CD4-positive, alpha-beta T cell (primary cell): ENCODE measurements around the gene KCNK1. TPM values are rescaled to one million over a fixed set of nuclear protein-coding genes. Genes with fewer than 3 reads are reported as not detected.

Experiments used
- ATAC-seq: fragments of 200-7000 bp; cut with Tn5 transposase; one replicate; pipeline ENCODE4 v1.10.0; 2022; ENCODE audit warnings: mild to moderate bottlenecking; ENCODE audit not compliant: poor library complexity
- CTCF ChIA-PET: fragments of 350-600 bp; sonication (Branson Sonifier 250); formaldehyde crosslinking; loops from one replicate; lab custom pipeline; 2021; ENCODE audit warnings: antibody characterized with exemption, inconsistent platforms; lab: Charles Lee
- POLR2A ChIA-PET: fragments of 350-600 bp; sonication (Branson Sonifier 250); formaldehyde crosslinking; loops from one replicate; lab custom pipeline; 2021; ENCODE audit warnings: antibody characterized with exemption, inconsistent platforms; lab: Charles Lee
- DNase-seq, 14 experiments: peaks; one replicate each; pipeline ENCODE4 v3.0.0-alpha.2; 2013 to 2020; ENCODE audit warnings: mixed read lengths in 2 of 14
- H3K27ac ChIP-seq, 2 donors: one replicate each; pipeline versions ENCODE4 v1.5.1 to v1.7.0; 2013; ENCODE audit warnings: low read length in 2 of 2, low read depth in 1 of 2, mild to moderate bottlenecking in 1 of 2
- H3K27me3 ChIP-seq, 2 experiments: 1 replicate in 1 of 2; 2 replicates in 1 of 2; pipeline versions ENCODE4 v1.6.1 to v1.7.0; 2013; ENCODE audit warnings: low read length in 2 of 2, control low read depth in 1 of 2, mild to moderate bottlenecking in 1 of 2, moderate library complexity in 1 of 2; ENCODE audit not compliant: insufficient read depth in 2 of 2, control insufficient read depth in 1 of 2
- H3K36me3 ChIP-seq: one replicate; pipeline ENCODE4 v1.6.1; 2013; ENCODE audit warnings: low read length, control low read depth; ENCODE audit not compliant: insufficient read depth
- H3K4me1 ChIP-seq: one replicate; pipeline ENCODE4 v1.6.1; 2013; ENCODE audit warnings: low read length, control low read depth; ENCODE audit not compliant: insufficient read depth
- H3K4me3 ChIP-seq: one replicate; pipeline ENCODE4 v1.5.1; 2013; ENCODE audit warnings: mild to moderate bottlenecking, low read length, moderate library complexity
- H3K9me3 ChIP-seq, 2 experiments: 1 replicate in 1 of 2; 2 replicates in 1 of 2; pipeline versions ENCODE4 v1.6.1 to v1.7.0; 2013; ENCODE audit warnings: low read length in 2 of 2, mild to moderate bottlenecking in 2 of 2, control low read depth in 1 of 2, moderate library complexity in 1 of 2; ENCODE audit not compliant: control insufficient read depth in 1 of 2, insufficient read depth in 1 of 2
- H3K27ac Mint-ChIP-seq: one replicate; pipeline ENCODE4 v1.8.0; 2020; ENCODE audit warnings: mixed read lengths
- H3K27me3 Mint-ChIP-seq: one replicate; pipeline ENCODE4 v1.8.0; 2021; ENCODE audit warnings: mixed read lengths
- H3K36me3 Mint-ChIP-seq: one replicate; pipeline ENCODE4 v1.8.0; 2021; ENCODE audit warnings: low read depth, mixed read lengths
- H3K4me1 Mint-ChIP-seq: one replicate; pipeline ENCODE4 v1.8.0; 2021; ENCODE audit warnings: low read depth, mixed read lengths
- H3K4me3 Mint-ChIP-seq: one replicate; pipeline ENCODE4 v1.8.0; 2020; ENCODE audit warnings: mild to moderate bottlenecking, mixed read lengths
- H3K9me3 Mint-ChIP-seq: one replicate; pipeline ENCODE4 v1.8.0; 2020; ENCODE audit warnings: mixed read lengths
- intact Hi-C, 2 experiments: fragments of 100-400 bp; cut with DNase I in 1 of 2; cut with micrococcal nuclease in 1 of 2; formaldehyde crosslinking; loops; one replicate each; pipeline versions ENCODE4 v1.15.1 to v1.9.0; 2023 to 2025; cut with DNase I, micrococcal nuclease
- total RNA-seq, 174 experiments: library from RNA in 2 of 174; stranded (reverse) in 2 of 174; gene quantifications; one replicate each; pipeline ENCODE4 v1.2.3 and lab custom pipeline; 2021 to 2026
- TF ChIP-seq, protein P1 (sequence below): fragments of 200-600 bp; IDR thresholded peaks from one replicate; pipeline ENCODE4 v1.8.0; 2022; ENCODE audit warnings: antibody characterized with exemption, mild to moderate bottlenecking

Gene KCNK1
- total RNA-seq, 2 experiments from 2014 or later: not detected

- TF ChIP-seq, protein P1, sequence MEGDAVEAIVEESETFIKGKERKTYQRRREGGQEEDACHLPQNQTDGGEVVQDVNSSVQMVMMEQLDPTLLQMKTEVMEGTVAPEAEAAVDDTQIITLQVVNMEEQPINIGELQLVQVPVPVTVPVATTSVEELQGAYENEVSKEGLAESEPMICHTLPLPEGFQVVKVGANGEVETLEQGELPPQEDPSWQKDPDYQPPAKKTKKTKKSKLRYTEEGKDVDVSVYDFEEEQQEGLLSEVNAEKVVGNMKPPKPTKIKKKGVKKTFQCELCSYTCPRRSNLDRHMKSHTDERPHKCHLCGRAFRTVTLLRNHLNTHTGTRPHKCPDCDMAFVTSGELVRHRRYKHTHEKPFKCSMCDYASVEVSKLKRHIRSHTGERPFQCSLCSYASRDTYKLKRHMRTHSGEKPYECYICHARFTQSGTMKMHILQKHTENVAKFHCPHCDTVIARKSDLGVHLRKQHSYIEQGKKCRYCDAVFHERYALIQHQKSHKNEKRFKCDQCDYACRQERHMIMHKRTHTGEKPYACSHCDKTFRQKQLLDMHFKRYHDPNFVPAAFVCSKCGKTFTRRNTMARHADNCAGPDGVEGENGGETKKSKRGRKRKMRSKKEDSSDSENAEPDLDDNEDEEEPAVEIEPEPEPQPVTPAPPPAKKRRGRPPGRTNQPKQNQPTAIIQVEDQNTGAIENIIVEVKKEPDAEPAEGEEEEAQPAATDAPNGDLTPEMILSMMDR: no peak
- POLR2A ChIA-PET: no interaction called here
- CTCF ChIA-PET: no interaction called here
- H3K36me3 ChIP-seq: no peaks in the 10 kb centered on the region
- DNase-seq (no peak), ATAC-seq (no peak)
- intact Hi-C loops: no loop called here
- no peaks in the 10 kb centered on the region for H3K4me1 ChIP-seq
- H3K9me3 ChIP-seq: no peaks in the 10 kb centered on the region
- Mint-ChIP-seq H3K9me3 (no peaks in the 10 kb centered on the region), H3K4me1 (no peaks in the 10 kb centered on the region), H3K27ac (no peak overlapping the region), H3K4me3 (no peak overlapping the region), H3K27me3 (peaks cover 5% of the 10 kb centered on the region), H3K36me3 (no peaks in the 10 kb centered on the region)
- no peaks in the 10 kb centered on the region for H3K27me3 ChIP-seq
- H3K4me3 ChIP-seq: no peak overlapping the region
- no peak overlapping the region for H3K27ac ChIP-seq
These were observed 13.9 kb downstream of the KCNK1 start for GRCh38 chr1:233627823-233628222.

- H3K27me3 ChIP-seq: no peaks in the 10 kb centered on the region
- ATAC-seq (no peak), DNase-seq (no peak)
- no peaks in the 10 kb centered on the region for H3K9me3 ChIP-seq
- Mint-ChIP-seq H3K9me3 (no peaks in the 10 kb centered on the region), H3K36me3 (no peaks in the 10 kb centered on the region), H3K4me1 (no peaks in the 10 kb centered on the region), H3K27ac (no peak overlapping the region), H3K4me3 (no peak overlapping the region), H3K27me3 (peaks cover 6% of the 10 kb centered on the region)
- no peaks in the 10 kb centered on the region for H3K4me1 ChIP-seq
- TF ChIP-seq, protein P1: no peak
- CTCF ChIA-PET: no interaction called here
- intact Hi-C loops: no loop called here
- H3K4me3 ChIP-seq: no peak overlapping the region
- no peak overlapping the region for H3K27ac ChIP-seq
- POLR2A ChIA-PET: no interaction called here
- H3K36me3 ChIP-seq: no peaks in the 10 kb centered on the region
These were observed 15.5 kb downstream of the KCNK1 start for GRCh38 chr1:233629305-233629935.

GRCh38 chr1:233631810-233632405 lies 18.0 kb downstream of the KCNK1 start:
- no peak overlapping the region for H3K4me3 ChIP-seq
- no peaks in the 10 kb centered on the region for H3K4me1 ChIP-seq
- Mint-ChIP-seq H3K9me3 (no peaks in the 10 kb centered on the region), H3K27me3 (peaks cover 18% of the 10 kb centered on the region), H3K4me3 (no peak overlapping the region), H3K27ac (no peak overlapping the region), H3K36me3 (no peaks in the 10 kb centered on the region), H3K4me1 (no peaks in the 10 kb centered on the region)
- ChIA-PET CTCF (no interaction called here), POLR2A (no interaction called here)
- H3K36me3 ChIP-seq: no peaks in the 10 kb centered on the region
- DNase-seq (no peak), ATAC-seq (no peak)
- TF ChIP-seq, protein P1: no peak
- H3K27ac ChIP-seq: no peak overlapping the region
- H3K9me3 ChIP-seq: peaks cover 0 to 3% of the 10 kb centered on the region in 2 experiments
- intact Hi-C loops: no loop called here
- no peaks in the 10 kb centered on the region for H3K27me3 ChIP-seq
